Measurements from ENCODE around the gene THAP4.

- no peak for TF ChIP-seq JUND (IDR thresholded peaks at IDR 0.05)
- no peak for TF ChIP-seq EZH2phosphoT487 (IDR thresholded peaks at IDR 0.05; ENCODE audit: borderline replicate concordance)
- no peak for TF ChIP-seq CTCF (IDR thresholded peaks at IDR 0.05 in 2 of 3, conservative IDR thresholded peaks at IDR 0.05 in 1 of 3; ENCODE audit: borderline replicate concordance in 1 of 3, insufficient read depth in 1 of 3, low read depth in 2 of 3, low read length in 2 of 3)
- no peak for TF ChIP-seq SIN3A (IDR thresholded peaks at IDR 0.05; ENCODE audit: low read depth)
- no peak for TF ChIP-seq POLR2AphosphoS5 (IDR thresholded peaks at IDR 0.05; ENCODE audit: low read depth, low read length)
- TF ChIP-seq EZH2 (IDR thresholded peaks at IDR 0.05), result no peak
- TF ChIP-seq POLR2A (IDR thresholded peaks at IDR 0.05; ENCODE audit: borderline replicate concordance, extremely low read depth, insufficient read depth, insufficient read length), result no peak
These were observed 91.9 kb downstream of the THAP4 start for GRCh38 chr2:241545106-241545505.

Data from HCT116 (cell line).